GM21515 (cell line): ENCODE data around the gene PTPN3.
A peak's percentile ranks its signal among the peaks of the same experiment; 100 is the strongest.

ENCODE experiments used
- ATAC-seq: cut with Tn5 transposase; IDR thresholded peaks from one replicate; pipeline ENCODE4 v1.9.1; 2021; ENCODE audit not compliant: unreplicated experiment

Gene PTPN3

DNA sequence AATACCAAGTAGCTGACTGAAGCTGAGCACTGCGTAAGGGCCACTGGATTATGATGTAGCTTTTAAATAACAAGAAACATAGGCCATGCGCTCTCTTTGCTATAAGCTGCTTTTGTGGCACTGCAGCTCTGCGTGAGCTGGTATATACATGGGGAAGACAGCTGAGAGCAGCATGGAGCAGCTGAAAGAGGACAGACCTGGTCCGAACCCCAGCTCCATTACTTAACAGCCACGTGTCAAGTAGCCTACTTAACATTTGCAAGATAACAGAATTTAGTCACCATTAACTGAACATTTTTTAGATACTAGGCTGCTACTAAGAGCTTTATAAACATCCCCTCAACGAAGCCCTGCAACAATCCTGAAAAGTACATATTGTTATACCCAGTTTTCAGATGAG lies 69.3 kb downstream of the PTPN3 start:
- no peak for ATAC-seq

DNA sequence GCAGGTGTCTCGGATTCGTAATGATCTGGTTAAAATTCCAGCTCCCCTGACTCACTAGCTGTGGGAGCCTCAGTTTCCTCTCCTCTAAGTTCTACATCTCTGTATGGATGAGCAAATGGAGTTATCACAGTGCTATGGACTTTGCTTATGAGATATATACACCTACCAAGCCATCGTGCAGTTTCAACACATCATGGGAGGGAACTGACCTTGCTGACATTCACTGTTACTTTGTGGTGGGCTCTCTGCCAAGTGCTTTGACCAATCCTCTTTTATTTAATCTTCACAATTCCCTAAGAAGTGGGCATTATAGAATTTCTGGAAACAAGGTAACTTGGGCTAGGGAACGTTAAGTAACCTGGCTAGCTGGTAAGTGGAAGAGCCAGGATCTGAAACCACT lies 70.2 kb downstream of the PTPN3 start:
- ATAC-seq = no peak

DNA sequence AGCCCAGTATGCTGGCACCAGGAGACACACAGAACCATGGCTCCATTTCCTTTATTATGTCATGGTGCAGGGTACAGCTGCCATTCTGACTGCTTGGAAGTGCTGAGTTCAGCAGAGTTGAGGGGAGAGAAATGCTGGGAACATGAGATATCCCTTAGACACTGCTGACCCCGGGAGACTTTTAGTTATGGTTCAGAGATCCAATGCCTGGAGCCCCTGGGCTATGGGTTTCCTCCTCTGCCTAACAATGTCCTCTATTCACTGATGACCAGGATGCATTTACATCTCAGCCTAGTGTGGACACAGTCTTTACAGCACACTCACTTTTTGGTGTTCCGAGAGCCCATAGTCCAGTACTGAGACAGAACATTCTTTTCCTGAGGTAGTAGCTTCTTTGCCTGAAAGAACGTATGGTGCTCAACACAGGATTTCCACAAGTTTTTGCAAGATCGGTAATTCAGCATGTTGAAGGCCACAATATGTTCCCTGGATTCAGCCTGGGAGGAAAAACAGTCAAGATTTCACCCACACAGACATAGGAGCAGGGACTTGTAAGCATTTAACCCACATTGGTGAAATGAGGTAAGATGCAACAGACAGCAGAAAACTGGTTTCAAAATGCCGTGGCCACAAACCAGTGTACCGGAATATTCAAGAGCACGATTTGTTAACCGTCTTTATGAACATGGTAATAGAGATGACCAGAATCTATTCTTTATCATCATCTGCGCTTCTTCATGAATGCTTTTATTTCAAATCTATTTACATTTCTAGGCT lies 71.3 kb downstream of the PTPN3 start:
- ATAC-seq = no peak

DNA sequence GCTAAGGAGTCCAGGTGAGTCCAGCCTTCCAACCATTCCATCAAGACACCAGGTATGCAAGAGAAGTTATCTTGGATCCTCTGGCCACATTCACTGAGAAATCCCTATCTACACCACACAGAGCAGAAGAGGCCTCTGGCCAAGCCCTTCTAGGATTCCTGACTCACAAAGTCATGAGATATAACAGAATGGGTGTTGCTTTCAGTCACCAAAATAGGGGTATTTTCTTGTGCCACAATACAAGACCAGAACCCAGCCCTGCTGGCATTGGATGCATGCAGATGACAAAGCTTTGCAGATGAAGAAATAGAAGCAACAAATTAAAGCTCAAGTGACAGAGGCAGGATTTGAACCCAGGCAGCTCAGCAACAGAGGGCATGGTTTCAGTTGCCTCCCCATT lies 73.5 kb downstream of the PTPN3 start:
- ATAC-seq = no peak

DNA sequence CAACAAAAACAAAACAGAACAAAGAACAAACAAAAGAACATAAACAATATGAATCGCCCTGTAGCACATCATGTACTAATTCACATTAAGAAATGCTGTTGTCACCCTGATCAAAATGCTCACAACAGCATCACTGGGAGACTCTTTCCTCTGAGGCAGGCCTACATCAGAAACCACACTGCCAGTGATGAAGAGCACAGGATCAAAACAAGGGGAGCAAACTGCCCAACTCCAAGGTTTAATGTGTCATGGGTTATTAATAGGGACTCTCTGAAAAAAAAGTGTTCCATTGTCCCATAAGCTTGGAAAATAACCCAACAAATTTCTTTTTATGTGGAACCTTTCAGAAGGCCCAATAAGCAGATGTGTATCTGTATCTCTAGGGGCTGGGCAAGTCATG lies 74.2 kb downstream of the PTPN3 start:
- ATAC-seq = no peak

DNA sequence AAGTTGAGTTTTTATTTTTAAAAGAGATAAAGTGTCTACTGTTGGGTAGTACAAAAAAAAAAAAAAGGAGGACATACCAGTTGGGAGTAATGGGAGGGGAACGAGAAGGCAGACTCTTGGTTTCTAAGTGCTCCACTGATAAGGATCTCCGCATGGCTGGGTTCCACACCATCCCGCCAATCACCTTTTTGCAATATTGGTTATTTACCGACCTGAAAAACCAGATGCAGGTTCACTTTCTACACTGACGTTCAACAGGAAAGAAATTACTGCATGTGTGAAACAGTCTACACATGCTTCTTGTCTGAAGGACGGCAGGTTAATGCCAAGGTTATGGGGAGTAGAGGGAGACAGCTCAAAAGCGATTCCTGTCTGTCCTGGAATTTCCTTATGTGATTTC lies 75.5 kb downstream of the PTPN3 start:
- ATAC-seq = peak; percentile 80

DNA sequence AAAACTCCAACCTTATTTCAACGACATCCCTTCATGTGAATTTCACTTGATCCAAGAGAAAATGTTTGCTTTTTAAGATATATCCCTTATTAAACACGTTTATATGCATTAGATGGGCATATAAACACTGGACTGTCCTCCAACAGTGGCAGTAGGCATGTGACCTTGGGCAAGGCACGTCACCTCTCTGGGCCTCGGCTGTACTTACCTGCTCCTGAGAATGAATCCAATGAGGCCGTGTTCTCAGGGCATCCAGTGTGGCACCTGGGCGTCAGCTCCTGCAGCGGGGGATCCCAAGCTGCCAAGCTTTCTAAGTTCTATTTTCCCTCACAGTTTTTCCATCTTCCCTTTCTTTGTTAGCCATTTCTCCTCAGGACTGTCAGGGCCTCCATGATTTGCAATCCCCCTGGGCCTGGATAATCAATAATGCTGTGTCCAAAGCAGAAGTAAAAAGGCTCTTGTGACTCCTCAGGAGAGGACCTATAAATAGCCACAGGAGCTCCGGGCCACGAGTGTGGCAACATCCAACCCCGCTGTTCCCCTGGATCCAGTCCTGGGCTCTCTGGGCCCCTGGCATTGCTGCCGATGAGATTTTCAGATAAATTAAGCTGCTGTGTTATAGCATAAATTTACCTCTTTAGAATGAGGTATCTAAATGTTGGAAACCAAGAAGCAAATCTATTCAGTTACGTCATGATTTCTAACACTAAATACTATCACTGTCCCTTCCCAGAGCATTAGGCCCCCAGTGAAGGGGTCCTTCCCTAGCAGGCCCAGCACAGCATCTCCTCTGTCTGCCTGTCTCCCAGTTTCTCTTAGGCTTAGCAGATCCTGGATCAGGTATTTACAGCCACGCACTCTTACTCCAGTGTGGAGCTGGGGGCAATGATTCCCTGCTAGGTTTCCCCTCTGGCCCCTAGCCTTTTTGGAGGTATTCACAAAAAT lies 76.8 kb downstream of the PTPN3 start:
- no peak for ATAC-seq

DNA sequence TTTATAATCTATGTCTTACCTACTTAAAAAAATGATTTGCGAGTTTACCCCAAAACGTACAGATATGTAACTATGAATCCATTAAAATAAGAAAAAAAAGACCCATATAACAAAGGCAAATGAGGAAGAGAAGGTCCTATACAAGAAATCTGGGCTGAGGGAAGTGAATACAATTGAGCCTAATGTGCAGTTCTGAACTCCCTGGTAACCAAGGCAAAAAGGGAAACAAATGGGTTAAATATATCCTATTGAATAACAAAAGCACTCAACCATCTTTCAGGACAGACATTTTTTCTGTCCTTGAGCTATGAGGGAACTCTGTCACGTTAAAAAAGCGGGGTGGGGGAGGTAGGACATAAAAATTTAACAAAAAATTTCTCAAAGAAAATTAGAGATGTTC lies 78.6 kb downstream of the PTPN3 start:
- no peak for ATAC-seq

DNA sequence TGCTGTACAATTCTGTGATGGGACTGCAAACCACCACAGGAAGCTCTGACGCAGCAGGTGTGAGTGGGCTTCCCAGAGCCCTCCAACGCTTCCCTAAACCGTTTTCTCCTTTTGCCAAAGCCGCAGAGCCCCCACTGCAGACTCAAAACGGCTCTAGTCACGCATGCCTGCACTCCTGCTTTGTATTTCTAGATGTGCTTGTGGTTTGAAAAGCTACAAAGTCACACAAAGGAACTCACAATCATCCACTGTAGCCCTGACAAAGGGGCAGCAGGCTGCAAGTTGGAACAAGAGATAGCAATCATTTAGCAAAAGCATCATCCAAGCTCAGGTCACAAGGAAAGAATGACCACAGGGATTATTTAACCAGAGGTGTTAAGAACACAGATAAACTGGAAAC lies 79.3 kb downstream of the PTPN3 start:
- ATAC-seq = peak; percentile 32

DNA sequence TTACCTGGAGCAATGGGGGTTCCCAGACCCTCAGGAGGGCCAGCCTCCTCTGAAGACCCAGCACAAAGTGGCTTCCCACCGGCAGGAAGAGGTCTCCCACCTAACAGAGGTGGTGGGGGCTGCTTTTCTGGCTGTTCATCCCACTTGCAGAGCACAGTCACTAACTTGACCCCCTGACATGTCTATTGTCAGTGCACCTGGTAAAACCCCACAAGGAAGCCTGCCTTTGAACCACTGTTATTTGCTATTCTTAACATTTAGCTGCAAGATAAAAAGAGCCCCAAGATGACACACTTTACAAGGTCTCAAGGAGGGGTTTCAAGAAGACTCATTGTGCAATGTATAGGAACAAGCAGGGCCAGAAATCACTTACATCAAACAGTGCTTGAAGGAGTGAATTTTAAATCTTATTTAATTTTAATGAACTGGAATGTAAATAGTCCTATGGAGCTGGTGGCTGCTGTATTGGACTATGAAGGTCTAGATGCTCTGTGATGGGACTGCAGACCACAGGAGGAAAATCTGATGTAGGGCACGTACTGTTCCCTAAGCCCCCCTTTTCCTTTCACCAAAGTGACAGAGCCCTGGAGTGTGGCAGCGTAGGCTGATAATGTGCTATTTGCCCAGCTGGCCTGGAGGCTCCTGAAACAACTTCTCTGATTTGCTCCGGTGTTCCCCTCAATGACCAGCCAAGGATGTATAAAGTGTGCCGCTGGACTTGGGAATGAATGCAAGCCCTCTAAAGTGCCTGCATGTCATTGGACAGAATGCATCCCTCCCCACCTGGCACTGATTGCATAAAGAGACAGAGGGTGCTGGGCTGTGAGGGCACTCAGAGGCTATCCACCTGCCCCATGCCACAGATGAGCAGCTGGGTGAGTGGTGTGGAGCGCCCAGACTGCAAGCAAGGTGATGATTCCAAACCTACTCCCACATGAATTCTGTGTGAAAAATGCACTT lies 80.2 kb downstream of the PTPN3 start:
- no peak for ATAC-seq

DNA sequence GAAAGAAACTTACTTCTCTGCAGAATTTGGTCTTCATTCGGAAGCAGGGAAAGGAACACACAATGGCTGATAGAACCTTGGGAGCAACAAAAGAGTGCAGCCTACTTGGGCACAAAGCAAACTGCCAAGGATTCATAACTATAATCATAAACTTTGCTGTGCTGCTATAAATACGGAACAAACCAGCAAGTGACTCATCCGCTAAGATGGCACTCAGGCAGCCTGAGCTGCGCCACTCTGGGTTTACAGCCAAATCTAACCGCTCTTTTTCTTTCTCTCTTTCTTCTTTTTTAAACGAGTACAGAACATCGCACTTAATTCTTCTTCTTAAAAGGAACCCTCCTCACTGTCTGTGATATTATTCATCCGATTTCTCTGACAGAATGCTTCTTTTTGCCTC lies 81.1 kb downstream of the PTPN3 start:
- ATAC-seq = no peak

DNA sequence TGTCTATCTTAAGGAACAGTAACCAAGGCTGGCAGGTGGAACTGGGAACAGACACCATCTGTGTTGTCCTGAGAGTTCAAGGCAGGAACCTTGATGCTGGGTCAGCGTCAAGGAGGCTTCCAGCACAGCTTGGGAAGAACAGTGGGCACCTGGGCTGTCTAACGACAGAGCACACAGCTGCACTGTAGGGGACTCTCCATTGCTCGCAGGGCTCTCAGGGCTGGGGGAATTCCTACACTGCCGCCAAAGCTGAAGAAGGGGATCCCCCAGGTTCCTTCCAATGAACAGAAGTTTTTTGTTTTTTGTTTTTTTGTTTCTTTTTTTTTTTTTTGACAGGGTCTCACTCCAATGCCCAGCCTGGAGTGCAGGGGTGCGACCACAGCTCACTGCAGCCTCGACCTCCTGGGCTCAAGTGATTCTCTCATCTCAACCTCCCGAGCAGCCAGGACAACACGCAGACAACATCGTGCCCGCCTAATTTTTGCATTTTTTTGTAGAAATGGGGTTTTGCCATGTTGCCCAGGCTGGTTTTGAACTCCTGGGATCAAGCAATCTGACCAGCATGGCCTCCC lies 81.9 kb downstream of the PTPN3 start:
- peak; percentile 42 for ATAC-seq

DNA sequence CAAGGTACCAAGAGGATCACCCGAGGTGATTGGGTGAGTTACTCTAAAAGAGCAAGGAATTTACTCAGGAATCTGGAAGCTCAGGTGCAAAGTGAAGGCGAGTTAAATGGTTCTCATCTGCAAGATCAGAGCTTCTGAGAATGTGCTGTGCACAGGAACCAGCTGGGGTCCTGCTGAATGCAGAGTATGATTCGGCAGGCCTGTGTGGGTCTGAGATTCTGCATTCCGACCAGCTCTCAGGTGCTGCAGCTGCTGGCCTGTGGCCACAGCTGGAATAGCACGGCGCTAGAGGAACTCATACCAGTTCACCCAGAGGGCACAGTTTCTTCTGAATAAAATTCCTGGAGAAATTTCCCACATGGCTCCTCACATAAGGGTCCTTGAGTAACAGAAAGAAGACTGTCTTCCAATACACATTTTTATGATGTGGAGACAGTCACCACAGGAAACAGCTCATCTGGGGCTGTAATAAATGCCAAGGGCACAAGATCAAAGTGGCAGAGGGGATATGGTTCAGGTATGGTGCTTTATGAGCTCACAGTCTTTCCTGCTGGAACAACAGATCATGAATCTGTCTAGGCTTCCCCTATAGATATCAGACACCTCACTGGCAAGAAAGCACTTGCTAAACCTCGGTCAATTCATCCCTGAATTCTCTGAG lies 83.9 kb downstream of the PTPN3 start:
- no peak for ATAC-seq

DNA sequence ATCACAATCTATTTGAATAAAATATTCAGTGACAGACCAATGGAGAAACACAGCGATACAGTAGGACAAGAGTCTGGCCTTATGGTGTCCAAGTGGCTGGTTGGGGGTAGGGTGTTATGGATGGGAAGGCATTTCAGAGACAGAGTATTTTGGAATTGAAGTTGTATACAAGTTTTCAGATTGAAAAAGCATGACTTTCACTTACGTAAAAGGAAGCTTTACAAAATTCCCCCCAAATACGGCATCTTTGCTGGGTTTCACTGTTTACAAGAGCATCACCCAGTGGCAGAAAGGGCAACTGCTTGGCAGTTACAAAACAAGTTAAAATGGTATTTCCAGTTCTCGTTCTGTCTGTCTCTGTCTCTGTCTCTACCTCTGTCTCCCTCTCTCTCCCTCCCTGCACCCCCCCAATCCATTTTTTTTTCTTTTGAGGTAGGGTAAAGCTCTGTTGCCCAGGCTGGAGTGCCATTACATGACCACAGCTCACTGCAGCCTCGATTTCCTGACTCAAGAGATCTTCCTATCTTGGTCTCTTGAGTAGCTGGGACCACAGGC lies 86.2 kb downstream of the PTPN3 start:
- ATAC-seq = peak; percentile 45

DNA sequence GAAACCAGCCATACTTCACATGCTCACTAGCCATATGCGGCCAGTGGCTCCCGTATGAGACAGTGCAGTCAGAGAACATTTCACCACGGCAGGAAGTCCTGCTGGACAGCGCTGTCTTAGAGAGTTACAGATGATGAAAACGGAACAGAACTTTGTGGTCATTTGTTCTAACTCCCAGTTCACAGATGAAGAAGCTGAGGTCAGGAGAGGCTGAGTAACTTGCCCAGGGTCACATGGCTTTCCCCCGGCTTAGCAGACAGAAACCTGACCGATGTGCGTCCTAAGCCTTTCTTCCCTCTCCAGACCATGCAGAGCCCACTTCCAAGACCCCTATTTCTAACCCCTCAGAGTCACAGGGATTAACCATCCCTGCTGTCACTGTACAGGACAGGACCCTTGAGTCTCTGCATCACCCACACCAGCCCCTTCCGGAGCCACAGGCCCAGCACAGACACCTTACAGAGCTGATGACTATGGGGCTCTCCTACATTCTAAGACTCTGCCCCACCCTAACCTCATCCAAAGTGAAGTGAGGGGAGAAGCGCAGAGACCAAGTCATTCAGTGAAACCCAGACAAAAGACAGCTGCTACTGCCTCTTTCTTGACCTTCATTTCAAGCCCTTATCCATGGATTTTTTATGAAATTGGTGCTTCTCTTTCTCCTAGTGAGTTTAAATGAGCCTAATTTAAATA lies 86.9 kb downstream of the PTPN3 start:
- peak; percentile 80 for ATAC-seq

DNA sequence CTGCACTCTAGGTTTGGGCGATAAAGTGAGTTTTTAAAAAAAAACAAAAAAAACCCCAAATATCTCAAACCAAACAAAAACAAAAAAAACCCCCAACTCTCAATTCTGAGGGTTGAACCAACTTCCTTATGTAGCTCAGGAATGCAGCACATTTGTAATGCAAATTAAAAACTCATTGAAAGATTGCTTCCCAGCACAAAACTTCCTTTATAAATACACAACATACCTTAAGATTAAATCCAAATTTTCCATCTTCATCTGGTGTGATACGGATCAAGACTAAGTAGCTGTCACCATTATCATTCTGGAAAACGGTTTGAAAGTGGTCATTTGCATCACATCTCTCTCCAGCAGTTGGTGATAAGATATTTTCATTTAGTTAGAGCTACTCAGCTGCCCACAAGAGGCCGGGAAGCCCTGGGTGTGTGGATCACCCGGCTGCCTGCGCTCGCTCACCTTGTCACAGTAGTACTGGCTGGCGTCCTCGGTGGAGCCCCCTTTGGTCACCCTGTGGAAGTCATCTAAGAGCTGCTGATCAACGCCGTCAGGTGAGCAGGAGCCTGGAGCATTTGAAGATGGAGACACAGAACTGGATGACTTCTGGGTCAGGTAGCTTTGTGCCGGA lies 88.2 kb downstream of the PTPN3 start:
- no peak for ATAC-seq

DNA sequence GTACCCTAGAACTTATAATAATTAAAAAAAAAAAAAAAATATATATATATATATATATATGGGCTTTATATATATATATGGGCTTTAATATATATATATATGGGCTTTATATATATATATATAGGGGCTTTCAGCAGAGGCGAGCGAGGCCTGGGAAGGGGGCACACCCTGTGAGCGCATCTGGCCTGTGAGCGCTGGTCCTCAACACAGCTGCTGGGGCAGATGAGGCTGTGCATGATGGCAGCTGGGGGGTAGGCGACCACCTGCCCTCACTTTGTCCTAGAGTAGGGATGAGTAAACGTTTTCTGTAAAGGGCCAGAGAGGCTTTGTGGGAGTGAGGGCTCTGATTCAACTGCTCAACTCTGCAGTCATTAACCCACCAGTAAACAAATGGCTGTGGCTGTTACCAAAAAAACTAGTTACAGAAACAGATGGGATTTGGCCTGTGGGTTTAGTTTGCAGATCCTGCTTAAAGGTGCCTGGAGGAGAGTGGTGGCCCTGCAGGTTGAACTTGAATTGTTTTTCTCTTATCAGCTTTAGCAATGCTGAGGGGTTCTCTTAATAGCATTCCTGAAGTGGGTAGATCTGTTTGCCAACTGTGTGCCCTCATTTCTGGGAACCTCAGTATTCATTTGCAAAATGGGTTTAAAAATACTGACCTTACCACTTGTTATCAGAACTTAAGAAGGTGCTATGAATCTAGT lies 89.2 kb downstream of the PTPN3 start:
- ATAC-seq = no peak

DNA sequence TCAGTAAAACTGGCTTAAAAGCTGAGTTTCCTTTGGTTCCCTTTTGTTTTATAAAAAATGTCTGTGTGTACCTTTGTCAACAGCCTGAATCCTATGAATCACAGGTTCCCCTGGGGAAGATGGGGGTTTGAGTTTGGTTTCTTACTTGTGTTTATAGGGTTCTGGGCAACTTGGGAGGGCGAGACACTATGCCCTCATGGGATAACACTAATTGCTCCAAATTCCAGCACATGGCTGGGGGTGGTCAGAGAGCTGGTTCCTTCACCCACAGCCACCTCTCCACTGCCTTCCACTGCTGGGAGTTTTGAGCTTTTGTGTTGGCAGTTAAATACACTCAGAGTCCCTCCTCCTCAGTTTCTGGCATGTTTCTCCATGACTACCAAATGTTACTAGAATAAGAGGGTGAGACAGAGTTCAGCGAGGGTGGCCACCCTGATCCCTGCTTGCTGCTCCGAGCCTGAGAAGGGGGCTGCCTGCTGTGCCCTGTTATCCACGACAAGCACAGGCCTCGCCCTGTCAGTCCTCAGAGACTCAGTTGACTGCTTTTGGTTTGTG lies 94.3 kb downstream of the PTPN3 start:
- no peak for ATAC-seq
